Measurements from ENCODE around the gene MYH14.
A peak's percentile ranks its signal among the peaks of the same experiment; 100 is the strongest.

The MYH14 gene

GRCh38 chr19:50324331-50324730 lies 120.9 kb downstream of the MYH14 start:
- Mint-ChIP-seq H3K27me3 (ENCODE audit: low read depth) (peaks cover 47% of the 10 kb centered on the region), H3K36me3 (ENCODE audit: low read depth) (peaks cover 4% of the 10 kb centered on the region), H3K4me1 (peaks cover 27% of the 10 kb centered on the region), H3K9me3 (no peaks in the 10 kb centered on the region), H3K27ac (peak overlapping the region in 1 of 3 experiments; percentile 36), H3K4me3 (peak overlapping the region; percentile 35 to 54 (median 54))
- no peak for TF ChIP-seq CTCF (IDR thresholded peaks at IDR 0.05; ENCODE audit: unreplicated experiment in 3 of 3)

- Mint-ChIP-seq H3K27ac (peak overlapping the region in 1 of 3 experiments; percentile 36), H3K27me3 (ENCODE audit: low read depth) (peaks cover 51% of the 10 kb centered on the region)
These were observed 122.1 kb downstream of the MYH14 start for GRCh38 chr19:50325310-50326100.

GRCh38 chr19:50326101-50326664 lies 122.8 kb downstream of the MYH14 start:
- H3K9me3 Mint-ChIP-seq: no peaks in the 10 kb centered on the region
- no peak for TF ChIP-seq CTCF (IDR thresholded peaks at IDR 0.05; ENCODE audit: unreplicated experiment in 3 of 3)
- peaks cover 4% of the 10 kb centered on the region for H3K36me3 Mint-ChIP-seq (ENCODE audit: low read depth)
- H3K4me3 Mint-ChIP-seq: peak overlapping the region; percentile 82 to 88 (median 85)
- peaks cover 38% of the 10 kb centered on the region for H3K4me1 Mint-ChIP-seq
- H3K27me3 Mint-ChIP-seq (ENCODE audit: low read depth): peaks cover 47% of the 10 kb centered on the region
- H3K27ac Mint-ChIP-seq: no peak overlapping the region

More at GRCh38 chr19:50325310-50326100, 122.1 kb downstream of the MYH14 start:
- Mint-ChIP-seq H3K4me3 (peak overlapping the region; percentile 82 to 84 (median 83)), H3K4me1 (peaks cover 37% of the 10 kb centered on the region), H3K36me3 (ENCODE audit: low read depth) (peaks cover 4% of the 10 kb centered on the region), H3K9me3 (no peaks in the 10 kb centered on the region)
- no peak for TF ChIP-seq CTCF (IDR thresholded peaks at IDR 0.05; ENCODE audit: unreplicated experiment in 3 of 3)

GRCh38 chr19:50327013-50327412 lies 123.6 kb downstream of the MYH14 start:
- Mint-ChIP-seq H3K36me3 (ENCODE audit: low read depth) (peaks cover 4% of the 10 kb centered on the region), H3K9me3 (no peaks in the 10 kb centered on the region), H3K4me3 (peak overlapping the region; percentile 76 to 88 (median 85)), H3K4me1 (peaks cover 45% of the 10 kb centered on the region), H3K27me3 (ENCODE audit: low read depth) (peaks cover 47% of the 10 kb centered on the region), H3K27ac (peak overlapping the region in 2 of 3 experiments; percentile 30 to 72)
- no peak for TF ChIP-seq CTCF (IDR thresholded peaks at IDR 0.05; ENCODE audit: unreplicated experiment in 3 of 3)

- no peak for TF ChIP-seq CTCF (IDR thresholded peaks at IDR 0.05; ENCODE audit: unreplicated experiment in 3 of 3)
- Mint-ChIP-seq H3K36me3 (ENCODE audit: low read depth) (peaks cover under 1% of the 10 kb centered on the region), H3K27ac (peak overlapping the region in 2 of 3 experiments; percentile 30 to 72), H3K4me1 (peaks cover 51% of the 10 kb centered on the region), H3K4me3 (peak overlapping the region; percentile 76 to 88 (median 85)), H3K27me3 (ENCODE audit: low read depth) (peaks cover 44% of the 10 kb centered on the region), H3K9me3 (no peaks in the 10 kb centered on the region)
These were observed 124.2 kb downstream of the MYH14 start for GRCh38 chr19:50327461-50328223.
